ENCODE measurements around the gene CARD11.

- TF ChIP-seq CTCF (IDR thresholded peaks at IDR 0.05; ENCODE audit: low read depth, low read length) = no peak
- no peak for TF ChIP-seq POLR2A (IDR thresholded peaks at IDR 0.05; ENCODE audit: extremely low read depth, insufficient read length)
- TF ChIP-seq MAX (IDR thresholded peaks at IDR 0.05; ENCODE audit: low read depth, low read length) = no peak
- no peak for TF ChIP-seq MYC (IDR thresholded peaks at IDR 0.05; ENCODE audit: low read depth, low read length)
These were observed 150.2 kb downstream of the CARD11 start for GRCh38 chr7:2893411-2893861.
